GM12892 (cell line): ENCODE measurements around the gene ADARB2.

Source experiments
- POLR2A ChIP-seq: IDR thresholded peaks from 2 replicates; pipeline ENCODE4 v1.6.1; 2011; ENCODE audit warnings: low read depth, low read length, control low read depth
- POLR2AphosphoS5 ChIP-seq: IDR thresholded peaks from 2 replicates; pipeline ENCODE4 v1.6.1; 2011; ENCODE audit warnings: low read depth, low read length, control low read depth
- TAF1 ChIP-seq: IDR thresholded peaks from 2 replicates; pipeline ENCODE4 v1.6.1; 2011; ENCODE audit warnings: low read depth, mild to moderate bottlenecking, control low read depth, low read length, borderline replicate concordance

DNA sequence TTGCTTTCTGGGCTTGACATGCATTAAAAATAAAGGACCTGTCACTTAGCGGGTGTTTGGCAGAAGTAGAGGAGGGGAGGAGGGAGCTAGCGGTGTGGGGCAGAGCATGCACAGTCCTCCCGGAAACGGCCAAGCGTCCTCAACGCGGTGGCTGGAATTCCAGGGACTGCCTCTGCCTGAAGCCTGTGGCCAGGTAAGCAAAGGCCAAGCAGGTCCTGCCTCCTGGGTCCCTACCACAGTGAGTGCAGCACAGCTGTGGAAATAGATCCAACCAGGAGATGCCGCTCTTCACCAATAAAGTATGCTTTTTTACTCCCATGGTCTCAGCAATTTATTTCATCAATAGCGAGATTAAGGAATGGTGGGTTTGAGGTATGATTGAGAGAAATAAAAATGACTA is 357.7 kb downstream of the ADARB2 start:
- TF ChIP-seq POLR2A (no peak), POLR2AphosphoS5 (no peak), TAF1 (no peak)
